ENCODE measurements around the gene AGBL1. TPM values are rescaled to one million over a fixed set of nuclear protein-coding genes. Genes with fewer than 3 reads are reported as not detected.

AGBL1 gene
- total RNA-seq, 1 donor from 2014 or later, result 0.07 TPM

DNA sequence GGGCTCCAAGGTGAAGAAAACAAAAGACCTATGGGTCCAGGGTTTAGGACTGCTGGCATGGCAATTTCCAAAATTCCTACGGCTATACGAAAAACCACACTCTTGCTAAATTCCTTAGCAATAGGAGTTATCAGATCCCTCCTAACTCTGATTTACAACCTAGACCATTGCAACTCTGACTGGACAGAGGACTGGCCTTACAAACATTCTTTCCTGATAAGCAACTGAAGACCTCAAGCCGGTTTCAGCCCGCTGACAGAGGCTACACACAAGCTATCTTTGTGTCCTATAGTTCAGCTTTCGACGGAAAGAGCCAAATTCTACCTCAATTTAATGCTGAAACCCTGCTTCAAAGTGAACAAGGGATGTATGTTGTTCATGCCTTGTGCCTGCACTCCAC lies 38.3 kb upstream of the AGBL1 start:
- no peaks in the 10 kb centered on the region for H3K9me3 Mint-ChIP-seq
- peaks cover 4% of the 10 kb centered on the region for H3K4me1 Mint-ChIP-seq (ENCODE audit: unreplicated experiment)
- no peaks in the 10 kb centered on the region for H3K36me3 Mint-ChIP-seq

DNA sequence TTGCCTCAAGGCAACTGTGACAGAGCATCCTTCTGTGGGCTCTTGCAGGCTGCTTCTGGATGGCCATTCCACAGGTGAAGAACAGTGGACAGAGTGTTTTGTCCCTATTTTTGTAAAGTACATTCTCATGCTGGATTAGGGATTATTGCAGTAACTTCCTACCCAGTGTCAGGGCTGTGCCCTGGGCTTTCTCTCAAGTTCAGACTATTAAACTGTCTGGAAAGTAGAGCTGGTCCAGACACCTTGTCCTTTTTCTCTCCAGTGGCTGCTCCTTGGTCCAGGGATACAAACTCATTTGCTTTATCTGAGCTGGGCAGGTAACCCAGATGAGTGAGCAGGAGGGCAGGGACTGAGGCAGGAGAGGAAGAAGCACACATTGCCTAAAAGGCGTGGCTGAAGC lies 37.4 kb upstream of the AGBL1 start:
- Mint-ChIP-seq H3K27ac (no peak overlapping the region), H3K4me3 (no peak overlapping the region)

More for the DNA sequence above, 38.3 kb upstream of the AGBL1 start:
- H3K27me3 Mint-ChIP-seq, result no peaks in the 10 kb centered on the region
- H3K4me3 Mint-ChIP-seq, result no peak overlapping the region
- DNase-seq (ENCODE audit: extremely low spot score, unreplicated experiment), result no peak
- TF ChIP-seq, protein P1, sequence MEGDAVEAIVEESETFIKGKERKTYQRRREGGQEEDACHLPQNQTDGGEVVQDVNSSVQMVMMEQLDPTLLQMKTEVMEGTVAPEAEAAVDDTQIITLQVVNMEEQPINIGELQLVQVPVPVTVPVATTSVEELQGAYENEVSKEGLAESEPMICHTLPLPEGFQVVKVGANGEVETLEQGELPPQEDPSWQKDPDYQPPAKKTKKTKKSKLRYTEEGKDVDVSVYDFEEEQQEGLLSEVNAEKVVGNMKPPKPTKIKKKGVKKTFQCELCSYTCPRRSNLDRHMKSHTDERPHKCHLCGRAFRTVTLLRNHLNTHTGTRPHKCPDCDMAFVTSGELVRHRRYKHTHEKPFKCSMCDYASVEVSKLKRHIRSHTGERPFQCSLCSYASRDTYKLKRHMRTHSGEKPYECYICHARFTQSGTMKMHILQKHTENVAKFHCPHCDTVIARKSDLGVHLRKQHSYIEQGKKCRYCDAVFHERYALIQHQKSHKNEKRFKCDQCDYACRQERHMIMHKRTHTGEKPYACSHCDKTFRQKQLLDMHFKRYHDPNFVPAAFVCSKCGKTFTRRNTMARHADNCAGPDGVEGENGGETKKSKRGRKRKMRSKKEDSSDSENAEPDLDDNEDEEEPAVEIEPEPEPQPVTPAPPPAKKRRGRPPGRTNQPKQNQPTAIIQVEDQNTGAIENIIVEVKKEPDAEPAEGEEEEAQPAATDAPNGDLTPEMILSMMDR (conservative IDR thresholded peaks at IDR 0.05), result no peak
- no peak overlapping the region for H3K27ac Mint-ChIP-seq

DNA sequence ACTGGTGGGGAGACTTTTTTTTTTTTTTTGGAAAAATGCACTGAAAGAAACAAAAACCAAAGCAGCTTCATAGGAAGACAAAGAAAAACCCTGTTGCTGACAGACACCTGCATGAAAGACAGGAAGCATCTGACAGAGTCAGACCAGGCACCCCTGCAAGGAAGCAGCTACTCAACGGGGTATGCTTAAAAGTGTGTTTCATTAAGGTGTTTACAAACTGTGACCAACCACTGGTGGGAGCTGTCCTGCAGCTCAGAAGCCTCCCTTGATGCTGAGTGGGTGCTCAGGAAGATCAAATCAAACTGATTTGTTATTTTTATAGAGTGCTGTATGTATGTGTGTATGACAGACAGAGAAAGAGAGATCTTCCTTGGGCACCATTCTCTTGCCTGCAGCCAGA lies 34.7 kb upstream of the AGBL1 start:
- Mint-ChIP-seq H3K4me3 (no peak overlapping the region), H3K9me3 (no peaks in the 10 kb centered on the region), H3K4me1 (ENCODE audit: unreplicated experiment) (peaks cover 4% of the 10 kb centered on the region), H3K27ac (no peak overlapping the region), H3K36me3 (no peaks in the 10 kb centered on the region), H3K27me3 (no peaks in the 10 kb centered on the region)
- DNase-seq (ENCODE audit: extremely low spot score, unreplicated experiment), result no peak
- TF ChIP-seq, protein P1 (conservative IDR thresholded peaks at IDR 0.05), result no peak

More for the DNA sequence above, 37.4 kb upstream of the AGBL1 start:
- Mint-ChIP-seq H3K27me3 (no peaks in the 10 kb centered on the region), H3K9me3 (no peaks in the 10 kb centered on the region), H3K36me3 (no peaks in the 10 kb centered on the region), H3K4me1 (ENCODE audit: unreplicated experiment) (peaks cover 4% of the 10 kb centered on the region)
- TF ChIP-seq, protein P1 (conservative IDR thresholded peaks at IDR 0.05), result no peak
- DNase-seq (ENCODE audit: extremely low spot score, unreplicated experiment), result no peak

DNA sequence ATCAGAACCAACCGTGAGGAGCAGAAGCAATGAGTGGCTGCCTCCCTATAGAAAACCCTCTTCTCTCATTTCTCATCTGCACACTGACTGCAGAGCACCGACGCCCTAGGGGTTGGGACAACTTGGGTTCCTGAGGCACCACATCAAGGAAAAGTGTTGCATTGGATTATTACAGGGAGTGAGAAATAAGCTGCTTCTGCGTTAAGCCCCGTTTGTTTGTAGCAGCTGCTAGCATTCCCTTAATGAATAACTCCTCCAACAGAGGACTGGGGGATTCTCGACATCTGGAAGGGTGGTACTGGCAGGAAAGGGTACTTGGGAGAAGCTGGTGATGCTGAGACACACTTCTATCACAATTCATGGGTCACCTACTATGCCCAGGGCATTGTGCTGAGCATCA lies 25.3 kb upstream of the AGBL1 start:
- no peaks in the 10 kb centered on the region for H3K36me3 Mint-ChIP-seq
- no peak overlapping the region for H3K4me3 Mint-ChIP-seq
- H3K4me1 Mint-ChIP-seq (ENCODE audit: unreplicated experiment), result no peaks in the 10 kb centered on the region
- DNase-seq (ENCODE audit: extremely low spot score, unreplicated experiment), result no peak
- TF ChIP-seq, protein P1 (conservative IDR thresholded peaks at IDR 0.05), result no peak
- H3K27ac Mint-ChIP-seq, result no peak overlapping the region
- no peaks in the 10 kb centered on the region for H3K9me3 Mint-ChIP-seq
- H3K27me3 Mint-ChIP-seq, result peaks cover 15% of the 10 kb centered on the region

DNA sequence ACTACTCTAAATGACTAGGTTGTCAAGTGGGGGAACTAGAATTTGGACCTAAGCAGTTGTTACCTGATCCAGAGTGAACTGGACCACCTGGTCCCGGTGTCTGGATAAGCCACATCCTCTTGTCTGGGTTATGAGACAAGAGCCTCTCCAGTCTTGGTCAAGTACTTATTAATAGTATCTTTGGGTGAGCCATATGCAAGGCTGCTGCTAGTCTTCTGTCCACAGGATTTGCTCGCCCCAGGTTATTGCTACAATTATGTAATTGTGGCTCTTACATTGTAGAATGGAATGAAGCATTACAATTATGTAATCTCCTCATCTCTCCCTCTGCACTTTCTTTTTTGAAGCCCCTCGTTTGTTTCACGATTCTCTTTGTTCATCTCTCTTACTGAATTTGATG lies 24.0 kb upstream of the AGBL1 start:
- Mint-ChIP-seq H3K4me1 (ENCODE audit: unreplicated experiment) (no peaks in the 10 kb centered on the region), H3K27me3 (peaks cover 15% of the 10 kb centered on the region), H3K36me3 (no peaks in the 10 kb centered on the region), H3K9me3 (no peaks in the 10 kb centered on the region), H3K4me3 (no peak overlapping the region), H3K27ac (no peak overlapping the region)
- DNase-seq (ENCODE audit: extremely low spot score, unreplicated experiment), result no peak
- TF ChIP-seq, protein P1 (conservative IDR thresholded peaks at IDR 0.05), result no peak

DNA sequence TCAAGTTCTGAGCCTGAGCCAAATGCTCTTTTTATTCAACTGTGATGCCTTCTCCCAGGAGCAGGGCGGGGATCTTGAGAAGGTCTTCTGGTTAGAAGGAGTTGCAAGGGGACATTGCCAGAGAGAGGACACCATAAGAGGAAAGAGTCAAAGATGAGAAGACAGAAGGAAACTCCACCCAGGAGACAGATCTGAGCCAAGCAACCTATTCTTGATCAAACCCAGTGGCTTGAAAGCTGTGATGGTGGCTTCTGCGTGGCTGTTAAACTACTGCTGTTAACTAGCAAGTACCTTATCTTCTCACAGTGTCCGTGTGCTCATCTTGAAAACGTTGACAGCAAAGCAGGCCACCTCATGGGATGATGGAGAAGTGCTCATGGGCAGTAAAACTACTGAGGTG lies 19.8 kb upstream of the AGBL1 start:
- TF ChIP-seq, protein P1 (conservative IDR thresholded peaks at IDR 0.05), result no peak
- Mint-ChIP-seq H3K4me1 (ENCODE audit: unreplicated experiment) (peaks cover 6% of the 10 kb centered on the region), H3K36me3 (no peaks in the 10 kb centered on the region), H3K9me3 (no peaks in the 10 kb centered on the region), H3K27ac (no peak overlapping the region), H3K27me3 (peaks cover 28% of the 10 kb centered on the region), H3K4me3 (no peak overlapping the region)
- no peak for DNase-seq (ENCODE audit: extremely low spot score, unreplicated experiment)

All from type B pancreatic cell (in vitro differentiated cells).